ENCODE results near the gene SNTG2.
"Not testable (repeated sequence)": the region's sequence is repeated elsewhere in the genome, so short reads cannot be mapped to it uniquely, and the experiment has no call there.

Gene SNTG2

DNA sequence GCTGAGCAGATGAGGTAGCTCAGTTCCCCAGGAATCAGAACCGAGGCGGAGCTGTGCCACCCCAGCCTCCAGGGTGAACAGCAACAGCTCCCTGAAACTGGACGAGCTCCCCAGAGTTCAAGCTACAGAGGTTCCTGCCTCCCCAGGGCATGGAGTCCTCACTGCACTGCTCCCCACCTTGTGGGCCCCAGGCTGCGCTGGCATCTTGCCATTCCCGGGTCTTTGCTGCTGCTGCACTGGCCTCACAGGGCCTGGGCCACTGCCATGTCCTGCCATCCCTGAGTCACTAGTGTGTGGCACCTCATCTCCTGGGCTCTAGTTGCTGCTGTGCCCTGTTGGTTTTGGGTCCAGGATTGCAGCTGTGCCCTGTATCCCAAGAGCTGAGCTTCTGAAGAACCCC is 166.9 kb downstream of the SNTG2 start:
- no peak overlapping the region for H3K4me3 ChIP-seq (ENCODE audit: low read depth, low read length)
- no peak for DNase-seq (ENCODE audit: low read depth)
- TF ChIP-seq CTCF (IDR thresholded peaks at IDR 0.05; ENCODE audit: control insufficient read depth, extremely low read depth, insufficient read depth): no peak

GRCh38 chr2:1125217-1125616 is 174.6 kb downstream of the SNTG2 start:
- no peak overlapping the region for H3K4me3 ChIP-seq (ENCODE audit: low read depth, low read length)
- DNase-seq (ENCODE audit: low read depth): no peak
- TF ChIP-seq CTCF (IDR thresholded peaks at IDR 0.05; ENCODE audit: control insufficient read depth, extremely low read depth, insufficient read depth): no peak

DNA sequence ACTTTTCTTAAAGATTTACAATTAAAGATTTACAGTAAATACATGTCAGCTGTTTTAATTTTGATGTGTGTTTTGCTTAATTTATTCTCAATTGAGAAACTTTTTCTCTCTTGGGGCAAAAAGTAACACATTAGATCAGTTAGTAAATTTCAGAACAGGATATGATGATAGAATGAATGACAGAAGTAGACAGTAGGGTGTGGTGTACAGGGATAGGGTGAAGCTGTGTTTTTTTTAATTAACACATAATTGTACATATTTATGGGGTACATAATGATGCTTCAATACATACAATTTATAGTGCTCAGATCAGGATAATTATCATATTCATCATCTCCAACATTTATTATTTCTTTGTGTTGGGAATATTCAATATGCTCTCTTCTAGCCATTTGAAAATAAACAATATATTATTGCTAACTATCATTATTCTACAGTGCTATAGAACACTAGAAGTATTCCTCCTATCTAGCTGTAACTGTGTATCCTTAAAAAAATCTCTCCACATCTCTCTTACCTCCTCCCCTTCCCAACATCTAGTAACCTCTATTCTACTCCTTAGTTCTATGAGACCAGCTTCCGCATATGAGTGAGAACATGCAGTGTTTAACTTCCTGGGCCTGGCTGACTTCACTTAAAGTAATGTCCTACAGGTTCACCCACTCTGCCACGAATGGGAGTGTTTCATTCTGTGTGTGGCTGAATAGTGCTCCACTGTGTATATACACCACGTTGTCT is 175.2 kb downstream of the SNTG2 start:
- TF ChIP-seq CTCF (IDR thresholded peaks at IDR 0.05; ENCODE audit: control insufficient read depth, extremely low read depth, insufficient read depth): no peak
- no peak overlapping the region for H3K4me3 ChIP-seq (ENCODE audit: low read depth, low read length)
- no peak for DNase-seq (ENCODE audit: low read depth)

DNA sequence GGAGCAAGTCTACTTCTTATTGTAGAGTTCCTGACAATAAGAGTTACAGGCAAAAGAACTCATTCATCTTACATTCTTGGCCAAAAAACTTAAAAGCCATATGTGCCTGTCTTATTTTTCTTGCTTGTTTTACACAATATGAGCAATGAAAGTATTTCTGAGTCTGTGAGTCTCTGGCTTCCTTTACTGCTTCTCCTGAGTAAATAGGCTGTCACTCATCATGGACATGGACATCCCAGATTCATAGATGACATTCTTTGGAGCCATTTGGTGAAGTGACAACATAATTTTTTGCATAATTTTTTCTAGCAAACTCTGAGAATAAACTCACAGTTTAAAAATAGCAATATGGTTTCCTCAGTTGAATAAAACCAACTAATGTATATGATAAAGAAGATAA is 179.3 kb downstream of the SNTG2 start:
- no peak for TF ChIP-seq CTCF (IDR thresholded peaks at IDR 0.05; ENCODE audit: control insufficient read depth, extremely low read depth, insufficient read depth)
- no peak for DNase-seq (ENCODE audit: low read depth)
- H3K4me3 ChIP-seq (ENCODE audit: low read depth, low read length): no peak overlapping the region

GRCh38 chr2:1130922-1131321 is 180.3 kb downstream of the SNTG2 start:
- DNase-seq (ENCODE audit: low read depth): no peak
- no peak for TF ChIP-seq CTCF (IDR thresholded peaks at IDR 0.05; ENCODE audit: control insufficient read depth, extremely low read depth, insufficient read depth)
- no peak overlapping the region for H3K4me3 ChIP-seq (ENCODE audit: low read depth, low read length)

DNA sequence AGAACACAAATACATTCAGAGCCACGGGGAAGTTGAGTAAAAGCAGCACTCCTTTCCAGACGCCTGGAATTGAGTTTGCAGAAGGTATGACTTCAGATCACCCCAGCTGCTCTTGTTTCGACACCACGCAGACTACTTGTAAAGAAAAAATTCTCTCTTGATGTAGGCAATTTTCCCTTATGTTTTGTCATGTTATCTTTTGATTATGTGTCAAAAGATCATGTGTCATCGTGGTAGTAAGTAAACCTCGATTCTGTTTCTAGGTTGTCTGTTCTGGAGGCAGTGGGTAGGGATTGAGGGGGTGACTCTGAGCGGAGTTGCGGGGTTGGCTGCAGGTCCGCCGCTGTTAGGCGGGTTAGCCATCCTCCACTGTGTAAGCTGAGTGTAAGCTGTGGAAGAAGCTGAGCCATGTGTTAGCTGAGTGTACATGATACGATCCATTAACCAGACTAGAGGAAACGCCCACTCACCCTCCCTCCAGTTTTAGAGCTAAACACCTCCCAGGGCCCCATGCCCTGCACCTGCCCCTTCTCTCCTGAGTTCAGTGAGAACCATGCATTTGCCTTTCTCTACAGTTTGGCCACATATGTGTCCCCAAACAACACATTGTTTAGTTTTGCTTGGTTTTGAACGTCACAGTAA is 181.8 kb downstream of the SNTG2 start:
- no peak overlapping the region for H3K4me3 ChIP-seq (ENCODE audit: low read depth, low read length)
- no peak for TF ChIP-seq CTCF (IDR thresholded peaks at IDR 0.05; ENCODE audit: control insufficient read depth, extremely low read depth, insufficient read depth)
- no peak for DNase-seq (ENCODE audit: low read depth)

GRCh38 chr2:1133896-1134295 is 183.2 kb downstream of the SNTG2 start:
- H3K4me3 ChIP-seq (ENCODE audit: low read depth, low read length); DNase-seq (ENCODE audit: low read depth): not testable (repeated sequence)

Data from LNCaP clone FGC (cell line).